SK-N-SH (cell line): Measurements from ENCODE around the gene MKX. TPM values are rescaled to one million over a fixed set of nuclear protein-coding genes. Genes with fewer than 3 reads are reported as not detected.

Experiments used
- CTCF ChIA-PET: fragments of 300-600, 350-600 bp; formaldehyde crosslinking; extraction: SDS; loops from one replicate; lab custom pipeline; 2021; lab: Yijun Ruan, JAX
- POLR2A ChIA-PET: fragments of 350-600 bp; sonication (Branson Sonifier 250); formaldehyde crosslinking; extraction: SDS; loops from one replicate; lab custom pipeline; 2020; ENCODE audit warnings: antibody characterized with exemption, inconsistent platforms; lab: Yijun Ruan, JAX
- DNase-seq: peaks from one replicate; pipeline ENCODE4 v3.0.0; 2012
- H2AFZ ChIP-seq: fragments of 200-600 bp; sonication (generic); 2 replicates; pipeline ENCODE4 v1.8.1; 2016; ENCODE audit warnings: antibody characterized with exemption, mild to moderate bottlenecking, low read depth
- H3F3A ChIP-seq: fragments of 200-600 bp; sonication (generic); replicated peaks from 2 replicates; pipeline ENCODE3; 2016; ENCODE audit warnings: antibody characterized with exemption, mild to moderate bottlenecking; ENCODE audit not compliant: insufficient read depth
- H3K27ac ChIP-seq, 2 experiments: fragments of 200-500 bp in 1 of 2; fragments of 200-600 bp in 1 of 2; sonication (Bioruptor generic) in 1 of 2; sonication (generic), shearing (Covaris generic) in 1 of 2; 2 replicates each; pipeline versions ENCODE4 v1.5.1 to v1.6.1; 2014 to 2016; ENCODE audit warnings: low read depth in 2 of 2, inconsistent platforms in 1 of 2, low read length in 1 of 2, mild to moderate bottlenecking in 1 of 2, mixed read lengths in 1 of 2
- H3K27me3 ChIP-seq: fragments of 200-600 bp; sonication (generic), shearing (Covaris generic); 2 replicates; pipeline ENCODE4 v1.6.1; 2016; ENCODE audit warnings: mixed run types; ENCODE audit not compliant: insufficient read depth
- H3K36me3 ChIP-seq, 2 experiments: fragments of 200-500 bp in 1 of 2; fragments of 200-600 bp in 1 of 2; sonication (Bioruptor generic) in 1 of 2; sonication (generic) in 1 of 2; replicated peaks in 1 of 2; 2 replicates each; pipeline versions ENCODE3 to v1.5.1; 2014 to 2016; ENCODE audit warnings: low read length in 1 of 2, mild to moderate bottlenecking in 1 of 2; ENCODE audit not compliant: insufficient read depth in 2 of 2, control insufficient read depth in 1 of 2
- H3K4me1 ChIP-seq, 2 experiments: fragments of 200-500 bp in 1 of 2; fragments of 200-600 bp in 1 of 2; sonication (Bioruptor generic) in 1 of 2; sonication (generic), shearing (Covaris generic) in 1 of 2; 2 replicates each; pipeline versions ENCODE4 v1.5.1 to v1.6.1; 2014 to 2016; ENCODE audit warnings: low read depth in 1 of 2, low read length in 1 of 2, mixed run types in 1 of 2; ENCODE audit not compliant: insufficient read depth in 2 of 2, control insufficient read depth in 1 of 2
- H3K4me2 ChIP-seq: fragments of 200-600 bp; sonication (generic), shearing (Covaris generic); 2 replicates; pipeline ENCODE4 v1.6.1; 2017; ENCODE audit warnings: mixed run types
- H3K4me3 ChIP-seq, 2 experiments: fragments of 200-500 bp in 1 of 2; fragments of 200-600 bp in 1 of 2; sonication (Bioruptor generic) in 1 of 2; sonication (generic), shearing (Covaris generic) in 1 of 2; 2 replicates each; pipeline versions ENCODE4 v1.5.1 to v1.8.1; 2014 to 2016; ENCODE audit warnings: low read depth in 2 of 2, inconsistent platforms in 1 of 2, low read length in 1 of 2, mild to moderate bottlenecking in 1 of 2, mixed read lengths in 1 of 2, moderate library complexity in 1 of 2
- H3K79me2 ChIP-seq: fragments of 200-600 bp; sonication (generic); 2 replicates; pipeline ENCODE4 v1.8.1; 2017; ENCODE audit warnings: mild to moderate bottlenecking; ENCODE audit not compliant: insufficient read depth
- H3K9ac ChIP-seq: fragments of 200-600 bp; sonication (generic); 2 replicates; pipeline ENCODE4 v1.6.1; 2017; ENCODE audit warnings: mixed run types
- H3K9me2 ChIP-seq: fragments of 200-600 bp; sonication (generic); 2 replicates; pipeline ENCODE4 v1.6.1; 2017; ENCODE audit warnings: mixed run types
- H3K9me3 ChIP-seq: fragments of 200-600 bp; sonication (generic); 2 replicates; pipeline ENCODE4 v1.6.1; 2017; ENCODE audit warnings: mixed run types, mild to moderate bottlenecking, moderate library complexity
- H4K20me1 ChIP-seq: fragments of 200-600 bp; sonication (generic); 2 replicates; pipeline ENCODE4 v1.6.1; 2017; ENCODE audit warnings: mild to moderate bottlenecking, mixed run types; ENCODE audit not compliant: insufficient read depth
- CHD2 ChIP-seq: fragments of 150-350 bp; IDR thresholded peaks from 2 replicates; pipeline ENCODE4 v1.6.1; 2018; ENCODE audit warnings: low read length; ENCODE audit not compliant: partially characterized antibody
- CTCF ChIP-seq: fragments of 200-600 bp; sonication (generic); IDR thresholded peaks from 2 replicates; pipeline ENCODE4 v1.6.1; 2017; ENCODE audit warnings: antibody characterized with exemption, mild to moderate bottlenecking, moderate library complexity
- ELF1 ChIP-seq: IDR thresholded peaks from 2 replicates; pipeline ENCODE4 v1.4.0; 2012
- EP300 ChIP-seq, 2 experiments: IDR thresholded peaks; 2 replicates each; pipeline versions ENCODE4 v1.4.0 to v1.6.1; 2012; ENCODE audit warnings: borderline replicate concordance in 1 of 2, low read depth in 1 of 2, low read length in 1 of 2
- FOXM1 ChIP-seq: IDR thresholded peaks from 2 replicates; pipeline ENCODE4 v1.4.0; 2012; ENCODE audit warnings: low read depth, mild to moderate bottlenecking
- GABPA ChIP-seq: IDR thresholded peaks from 2 replicates; pipeline ENCODE4 v1.4.0; 2012; ENCODE audit warnings: low read depth, mild to moderate bottlenecking
- IRF3 ChIP-seq: fragments of 150-350 bp; IDR thresholded peaks from 2 replicates; pipeline ENCODE4 v1.6.1; 2016; ENCODE audit warnings: mild to moderate bottlenecking, low read depth, low read length
- MAX ChIP-seq: IDR thresholded peaks from 2 replicates; pipeline ENCODE4 v1.4.0; 2012; ENCODE audit warnings: low read depth
- MEF2A ChIP-seq: IDR thresholded peaks from 2 replicates; pipeline ENCODE4 v1.4.0; 2012; ENCODE audit warnings: low read depth, borderline replicate concordance
- MXI1 ChIP-seq: IDR thresholded peaks from 2 replicates; pipeline ENCODE4 v1.6.1; 2012; ENCODE audit warnings: mild to moderate bottlenecking, low read depth, low read length, improper control_type of control experiment
- NFIC ChIP-seq: IDR thresholded peaks from 2 replicates; pipeline ENCODE4 v1.4.0; 2012; ENCODE audit warnings: borderline replicate concordance
- NRF1 ChIP-seq: IDR thresholded peaks from 2 replicates; pipeline ENCODE4 v1.6.1; 2012; ENCODE audit warnings: low read depth, mild to moderate bottlenecking, low read length
- POLR2AphosphoS5 ChIP-seq: IDR thresholded peaks from 2 replicates; pipeline ENCODE4 v1.6.1; 2012; ENCODE audit warnings: low read depth, low read length
- RAD21 ChIP-seq: IDR thresholded peaks from 2 replicates; pipeline ENCODE4 v1.6.1; 2012; ENCODE audit warnings: mild to moderate bottlenecking, low read length
- RXRA ChIP-seq: IDR thresholded peaks from 2 replicates; pipeline ENCODE4 v1.4.0; 2012; ENCODE audit warnings: low read depth, mild to moderate bottlenecking, borderline replicate concordance
- SMC3 ChIP-seq: IDR thresholded peaks from 2 replicates; pipeline ENCODE4 v1.6.1; 2012; ENCODE audit warnings: low read depth, low read length, improper control_type of control experiment
- TCF12 ChIP-seq: IDR thresholded peaks from 2 replicates; pipeline ENCODE4 v1.4.0; 2012
- USF1 ChIP-seq: IDR thresholded peaks from 2 replicates; pipeline ENCODE4 v1.4.0; 2012; ENCODE audit warnings: low read depth, borderline replicate concordance
- USF2 ChIP-seq: fragments of 150-350 bp; IDR thresholded peaks from 2 replicates; pipeline ENCODE4 v1.6.1; 2017; ENCODE audit warnings: antibody characterized with exemption, low read length, low read depth, borderline replicate concordance
- YY1 ChIP-seq: IDR thresholded peaks from 2 replicates; pipeline ENCODE4 v1.4.0; 2012; ENCODE audit warnings: low read depth, mild to moderate bottlenecking
- WGBS: methylation state at CpG from one replicate; pipeline ENCODE4 v1.1.6; 2017; ENCODE audit warnings: low lambda C conversion rate; 5-methylcytosine and 5-hydroxymethylcytosine counted together
- polyA plus RNA-seq, 3 experiments: library from polyadenylated mRNA; depleted of rRNA; stranded (reverse); fragments of >200 nt; gene quantifications; 2 replicates each; pipeline ENCODE4 v1.2.3, GENCODE V29; 2012

Gene MKX
- polyA plus RNA-seq, 1 of the 3 experiments (the other 2 are of a cell fraction) = not detected

- no peak overlapping the region for H3K9ac ChIP-seq
- no peak for TF ChIP-seq CHD2
- TF ChIP-seq EP300 (IDR thresholded peaks at IDR 0.05; ENCODE audit: borderline replicate concordance in 1 of 2, low read depth in 1 of 2, low read length in 1 of 2) = no peak
- TF ChIP-seq NRF1 = no peak
- no peak for TF ChIP-seq FOXM1
- TF ChIP-seq CTCF = no peak
- no peak for TF ChIP-seq MAX
- TF ChIP-seq MXI1 = no peak
- peaks cover 18% of the 10 kb centered on the region; the same call in 1 of the 2 replicates for H3K27me3 ChIP-seq
- no peaks in the 10 kb centered on the region for H3K9me2 ChIP-seq
- DNase-seq = no peak
- no peaks in the 10 kb centered on the region for H3K36me3 ChIP-seq
- no peak overlapping the region for H2AFZ ChIP-seq
- ChIA-PET POLR2A (no interaction called here), CTCF (no interaction called here)
- H4K20me1 ChIP-seq = no peaks in the 10 kb centered on the region
- no peaks in the 10 kb centered on the region for H3F3A ChIP-seq
- no peaks in the 10 kb centered on the region for H3K79me2 ChIP-seq
- H3K4me1 ChIP-seq = no peaks in the 10 kb centered on the region
- H3K27ac ChIP-seq = no peak overlapping the region
- H3K4me2 ChIP-seq = no peak overlapping the region
- H3K4me3 ChIP-seq = no peak overlapping the region
- no peaks in the 10 kb centered on the region for H3K9me3 ChIP-seq
- 12% methylated on average over 6 of the region's 6 CpGs for WGBS
Measured at GRCh38 chr10:27659786-27660185, 85.8 kb downstream of the MKX start.

- no peaks in the 10 kb centered on the region for H3K36me3 ChIP-seq
- H3F3A ChIP-seq = no peaks in the 10 kb centered on the region
- H3K27ac ChIP-seq = no peak overlapping the region
- no peak overlapping the region for H3K4me3 ChIP-seq
- no peaks in the 10 kb centered on the region for H3K9me3 ChIP-seq
- ChIA-PET POLR2A (no interaction called here), CTCF (no interaction called here)
- no peaks in the 10 kb centered on the region for H3K79me2 ChIP-seq
- no peaks in the 10 kb centered on the region for H4K20me1 ChIP-seq
- H3K9ac ChIP-seq = no peak overlapping the region
- TF ChIP-seq CHD2 = no peak
- TF ChIP-seq USF2 = no peak
- TF ChIP-seq POLR2AphosphoS5 = no peak
- no peak for TF ChIP-seq NRF1
- TF ChIP-seq MXI1 = no peak
- no peak for TF ChIP-seq MEF2A
- TF ChIP-seq SMC3 = no peak
- TF ChIP-seq ELF1 = no peak
- TF ChIP-seq YY1 = no peak
- TF ChIP-seq CTCF = no peak
- TF ChIP-seq GABPA = no peak
- no peak for TF ChIP-seq NFIC
- TF ChIP-seq FOXM1 = no peak
- no peak for TF ChIP-seq RXRA
- no peak for TF ChIP-seq RAD21
- TF ChIP-seq TCF12 = no peak
- no peak for TF ChIP-seq USF1
- no peak for TF ChIP-seq MAX
- TF ChIP-seq IRF3 = no peak
- no peak for DNase-seq
- no peaks in the 10 kb centered on the region for H3K4me1 ChIP-seq
- H3K9me2 ChIP-seq = no peaks in the 10 kb centered on the region
- H3K27me3 ChIP-seq = peaks cover 18% of the 10 kb centered on the region; the same call in 1 of the 2 replicates
- 12% methylated on average over 7 of the region's 7 CpGs for WGBS
- H2AFZ ChIP-seq = no peak overlapping the region
- H3K4me2 ChIP-seq = no peak overlapping the region
Measured at GRCh38 chr10:27658788-27659187, 86.8 kb downstream of the MKX start.
